Thyroid gland (tissue), 4 donors: ENCODE results near the gene ZNF396.

Source experiments
- CTCF ChIP-seq, 6 experiments: fragments of 200-600 bp in 3 of 6; fragments of 450-650 bp in 3 of 6; sonication (generic) in 3 of 6; IDR thresholded peaks; one replicate each; pipeline ENCODE4 v1.5.1; 2016 to 2019; ENCODE audit warnings: antibody characterized with exemption in 6 of 6, mild to moderate bottlenecking in 2 of 6, inconsistent platforms in 1 of 6, moderate library complexity in 1 of 6
- POLR2A ChIP-seq, 2 donors: fragments of 450-650 bp; IDR thresholded peaks; one replicate each; pipeline ENCODE4 v1.6.1; 2017; ENCODE audit warnings: antibody characterized with exemption in 2 of 2, mild to moderate bottlenecking in 2 of 2, moderate library complexity in 1 of 2

- TF ChIP-seq CTCF (IDR thresholded peaks at IDR 0.05) (no peak), POLR2A (IDR thresholded peaks at IDR 0.05) (no peak)
Observed at GRCh38 chr18:35368595-35368994, 8.5 kb downstream of the ZNF396 start.
